HepG2 (cell line): ENCODE results near the gene LCK. TPM values are rescaled to one million over a fixed set of nuclear protein-coding genes. Genes with fewer than 3 reads are reported as not detected.

Experiments used
- ATAC-seq: fragments of 200-7000 bp; cut with Tn5 transposase; 3 replicates; pipeline ENCODE4 v1.9.1; 2020; ENCODE audit warnings: mild to moderate bottlenecking, moderate library complexity
- BruUV-seq: library from RNA; stranded (reverse); fragments of 400-500 nt; replicated peaks from 2 replicates; lab custom pipeline; 2021; lab: Mats Ljungman, UMichigan
- CTCF ChIA-PET: fragments of 300-600 bp; formaldehyde crosslinking; extraction: SDS; loops from one replicate; lab custom pipeline; 2021; ENCODE audit warnings: low total read pairs, inconsistent platforms, low intra/inter-chr PET ratio; lab: Yijun Ruan, JAX
- POLR2A ChIA-PET: fragments of 350-600 bp; sonication (Branson Sonifier 250); formaldehyde crosslinking; loops from one replicate; lab custom pipeline; 2020; ENCODE audit warnings: antibody characterized with exemption, inconsistent platforms; lab: Yijun Ruan, JAX
- DNase-seq: peaks from one replicate; pipeline ENCODE4 v3.0.0-alpha.2; 2015; ENCODE audit warnings: low spot score
- FAIRE-seq: peaks from 3 replicates; lab custom pipeline; 2011; peaks lifted over from hg19 to GRCh38; lab: Jason Lieb, UNC
- H2AFZ ChIP-seq: one replicate; pipeline ENCODE4 v1.6.1; 2011; ENCODE audit warnings: low read length, inconsistent platforms
- H3K27ac ChIP-seq: fragments of 300-600 bp; 3 replicates; pipeline ENCODE4 v1.8.0; 2011; ENCODE audit warnings: mixed run types, mild to moderate bottlenecking, mixed read lengths, low read length, inconsistent platforms; ENCODE audit not compliant: insufficient read depth; ENCODE audit errors: extremely low read length
- H3K27me3 ChIP-seq, 2 experiments: fragments of 200-600 bp in 1 of 2; 2 replicates in 1 of 2; 3 replicates in 1 of 2; pipeline versions ENCODE4 v1.6.0 to v1.8.0; 2011; ENCODE audit warnings: low read length in 2 of 2, mild to moderate bottlenecking in 2 of 2, moderate library complexity in 2 of 2, inconsistent platforms in 1 of 2; ENCODE audit not compliant: insufficient read depth in 2 of 2, control insufficient read depth in 1 of 2
- H3K36me3 ChIP-seq, 2 experiments: fragments of 200-600 bp in 1 of 2; replicated peaks in 1 of 2; 2 replicates in 1 of 2; 3 replicates in 1 of 2; pipeline versions ENCODE4 v1.5.1 to v1.8.0; 2011; ENCODE audit warnings: low read length in 2 of 2, inconsistent platforms in 1 of 2; ENCODE audit not compliant: insufficient read depth in 2 of 2, control insufficient read depth in 1 of 2
- H3K4me1 ChIP-seq: 2 replicates; pipeline ENCODE4 v1.5.1; 2012; ENCODE audit warnings: low read length, inconsistent platforms; ENCODE audit not compliant: insufficient read depth
- H3K4me2 ChIP-seq: 2 replicates; pipeline ENCODE4 v1.6.0; 2011; ENCODE audit warnings: low read depth, low read length, inconsistent platforms
- H3K4me3 ChIP-seq, 3 experiments: fragments of 200-600 bp in 1 of 3; sonication (generic), shearing (Covaris generic) in 1 of 3; replicated peaks in 1 of 3; 2 replicates each; pipeline ENCODE4 v1.5.1; 2011 to 2016; ENCODE audit warnings: low read length in 3 of 3, inconsistent platforms in 2 of 3, low read depth in 2 of 3, mild to moderate bottlenecking in 2 of 3, control low read depth in 1 of 3, mixed read lengths in 1 of 3; ENCODE audit not compliant: insufficient read depth in 1 of 3
- H3K79me2 ChIP-seq: one replicate; pipeline ENCODE4 v1.6.1; 2011; ENCODE audit warnings: low read length, inconsistent platforms; ENCODE audit not compliant: insufficient read depth
- H3K9ac ChIP-seq: 2 replicates; pipeline ENCODE4 v1.6.0; 2011; ENCODE audit warnings: mild to moderate bottlenecking, low read depth, low read length, inconsistent platforms; ENCODE audit not compliant: insufficient read depth
- H3K9me3 ChIP-seq: 2 replicates; pipeline ENCODE4 v1.5.1; 2012; ENCODE audit warnings: mild to moderate bottlenecking, low read length
- H4K20me1 ChIP-seq: 2 replicates; pipeline ENCODE4 v1.6.0; 2011; ENCODE audit warnings: inconsistent platforms, mild to moderate bottlenecking, low read length, moderate library complexity; ENCODE audit not compliant: insufficient read depth
- AGO2 ChIP-seq: fragments of 200-400 bp; formaldehyde crosslinking; optimal IDR thresholded peaks from 2 replicates; pipeline ENCODE3; 2017; ENCODE audit warnings: mild to moderate bottlenecking, low read depth, low read length, moderate library complexity
- POLR2A ChIP-seq, 2 experiments: IDR thresholded peaks; 2 replicates each; pipeline ENCODE4 v1.6.1; 2011; ENCODE audit warnings: low read depth in 2 of 2, low read length in 2 of 2, mild to moderate bottlenecking in 1 of 2, moderate library complexity in 1 of 2; ENCODE audit not compliant: insufficient read depth in 1 of 2
- RBFOX2 ChIP-seq: fragments of 200-400 bp; formaldehyde crosslinking; IDR thresholded peaks from 2 replicates; pipeline ENCODE4 v1.6.1; 2017; ENCODE audit warnings: low read depth, mild to moderate bottlenecking, low read length
- RBM22 ChIP-seq: fragments of 200-400 bp; formaldehyde crosslinking; optimal IDR thresholded peaks from 2 replicates; pipeline ENCODE3; 2017; ENCODE audit warnings: mild to moderate bottlenecking, low read length, moderate library complexity
- SAFB2 ChIP-seq: sonication (generic); formaldehyde crosslinking; IDR thresholded peaks from 2 replicates; pipeline ENCODE4 v1.5.1; 2020; ENCODE audit warnings: missing genetic modification reagents, low read depth, mild to moderate bottlenecking, borderline replicate concordance
- ZC3H13 ChIP-seq: sonication (generic); formaldehyde crosslinking; IDR thresholded peaks from 2 replicates; pipeline ENCODE4 v1.8.1; 2023; ENCODE audit warnings: mild to moderate bottlenecking, missing genetic modification reagents, moderate library complexity
- ZNF382 ChIP-seq: sonication (generic); formaldehyde crosslinking; IDR thresholded peaks from 2 replicates; pipeline ENCODE4 v1.5.0; 2020; ENCODE audit warnings: missing genetic modification reagents, mild to moderate bottlenecking, borderline replicate concordance
- WGBS: methylation state at CpG from one replicate; pipeline ENCODE4 v1.1.6; 2017; ENCODE audit warnings: low lambda C conversion rate; 5-methylcytosine and 5-hydroxymethylcytosine counted together
- in situ Hi-C: cut with HindIII; loops from 2 replicates; pipeline ENCODE4 v1.10.0; 2017; ENCODE audit warnings: low pct_unique_long_range_greater_than_20kb; ENCODE audit not compliant: extremely low pct_ligation_motif_present
- intact Hi-C: fragments of 100-400 bp; cut with micrococcal nuclease; formaldehyde crosslinking; loops from one replicate; pipeline ENCODE4 v1.10.0; 2022; ENCODE audit not compliant: unreplicated experiment
- polyA plus RNA-seq, 8 experiments: library from polyadenylated mRNA; depleted of rRNA in 3 of 8; stranded (reverse) in 7 of 8; unstranded in 1 of 8; fragments of >200 nt; fragmentation: Illumina TruSeq in 4 of 8; extraction: Trizol in 4 of 8; gene quantifications; 2 replicates each; pipeline versions ENCODE4 v1.2.1 to v1.2.3, GENCODE V29; 2011 to 2016; ENCODE audit warnings: low read depth in 4 of 8, missing spikeins in 1 of 8, mixed read lengths in 1 of 8; ENCODE audit not compliant: insufficient read depth in 1 of 8
- total RNA-seq, 5 experiments: library from RNA; depleted of rRNA; stranded (reverse); fragments of >200 nt; fragmentation: Illumina TruSeq; extraction: Trizol; gene quantifications; 2 replicates each; pipeline ENCODE4 v1.2.3, GENCODE V29; 2016; ENCODE audit warnings: low read depth in 1 of 5
- TF ChIP-seq, protein P1 (sequence below): sonication (generic); formaldehyde crosslinking; IDR thresholded peaks from 2 replicates; pipeline ENCODE4 v1.5.0; 2020; ENCODE audit warnings: missing genetic modification reagents

LCK gene
- total and polyA plus RNA-seq, 2 of the 13 experiments (the other 11 are each of a cell fraction or from before 2014, with no cell fraction given), result 0.93 to 1.8 TPM

DNA sequence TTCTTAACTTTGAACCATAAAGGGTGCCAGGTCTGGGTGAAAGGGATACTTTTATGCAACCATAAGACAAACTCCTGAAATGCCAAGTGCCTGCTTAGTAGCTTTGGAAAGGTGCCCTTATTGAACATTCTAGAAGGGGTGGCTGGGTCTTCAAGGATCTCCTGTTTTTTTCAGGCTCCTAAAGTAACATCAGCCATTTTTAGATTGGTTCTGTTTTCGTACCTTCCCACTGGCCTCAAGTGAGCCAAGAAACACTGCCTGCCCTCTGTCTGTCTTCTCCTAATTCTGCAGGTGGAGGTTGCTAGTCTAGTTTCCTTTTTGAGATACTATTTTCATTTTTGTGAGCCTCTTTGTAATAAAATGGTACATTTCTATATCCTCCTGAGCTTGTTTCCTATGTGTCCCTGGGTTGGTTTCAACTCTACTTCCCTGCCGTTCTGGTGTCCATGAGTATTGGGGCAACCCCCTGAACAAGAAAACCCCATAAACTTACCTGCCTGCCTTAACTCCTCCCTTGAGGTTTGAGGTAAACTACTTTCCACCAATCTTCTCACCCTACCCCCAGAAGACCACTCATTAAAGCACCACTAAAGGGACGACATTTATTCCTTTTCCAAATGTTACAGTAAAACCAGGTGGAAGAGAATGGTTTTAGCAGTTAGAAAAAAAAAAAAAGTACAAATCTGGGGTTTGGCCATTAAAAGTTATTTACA lies 82.3 kb downstream of the LCK start:
- Histone ChIP-seq H3K27me3 (no peaks in the 10 kb centered on the region), H3K4me3 (no peak overlapping the region), H3K4me2 (peak overlapping the region; percentile 93; the same call in 1 of the 2 replicates), H3K27ac (no peak overlapping the region), H3K36me3 (peaks cover 31 to 59% of the 10 kb centered on the region in 2 experiments), H3K9ac (no peak overlapping the region), H3K9me3 (no peaks in the 10 kb centered on the region), H2AFZ (no peak overlapping the region), H3K4me1 (peaks cover 40% of the 10 kb centered on the region), H4K20me1 (peaks cover 14% of the 10 kb centered on the region), H3K79me2 (peaks cover 14% of the 10 kb centered on the region)
- no peak for DNase-seq
- in situ Hi-C loops, result no loop called here
- ChIA-PET POLR2A (interaction anchor here (0.7 to 4.8 kb wide), 13 partner anchors 10 to 118 kb away, joined by 3 to 84 read pairs (median 5); partner anchors contain the start of genes BSDC1 and HDAC1), CTCF (no interaction called here)
- BruUV-seq, result TSS peak; percentile 49
- 95% methylated on average over 3 of the region's 3 CpGs for WGBS
- ATAC-seq, result no peak
- TF ChIP-seq SAFB2 (no peak), RBFOX2 (peak; percentile 58), POLR2A (IDR thresholded peaks at IDR 0.05; ENCODE audit: insufficient read depth in 1 of 2, low read depth in 2 of 2, low read length in 2 of 2) (peak in 1 of 2 experiments; percentile 16; a peak in 1 of 4 replicates), ZNF382 (CRISPR knock-in tag) (no peak), AGO2 (peak; percentile 8), ZC3H13 (peak; percentile 36; the same call in 1 of the 2 replicates), RBM22 (peak; percentile 75)
- TF ChIP-seq, protein P1, sequence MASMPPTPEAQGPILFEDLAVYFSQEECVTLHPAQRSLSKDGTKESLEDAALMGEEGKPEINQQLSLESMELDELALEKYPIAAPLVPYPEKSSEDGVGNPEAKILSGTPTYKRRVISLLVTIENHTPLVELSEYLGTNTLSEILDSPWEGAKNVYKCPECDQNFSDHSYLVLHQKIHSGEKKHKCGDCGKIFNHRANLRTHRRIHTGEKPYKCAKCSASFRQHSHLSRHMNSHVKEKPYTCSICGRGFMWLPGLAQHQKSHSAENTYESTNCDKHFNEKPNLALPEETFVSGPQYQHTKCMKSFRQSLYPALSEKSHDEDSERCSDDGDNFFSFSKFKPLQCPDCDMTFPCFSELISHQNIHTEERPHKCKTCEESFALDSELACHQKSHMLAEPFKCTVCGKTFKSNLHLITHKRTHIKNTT, result no peak
- FAIRE-seq, result no peak
- intact Hi-C loops, result loop anchor here (10.0 kb wide), 1 partner anchor 61 kb away; the partner anchor contains the start of gene BSDC1
